Bronchus fibroblast of lung (primary cell): ENCODE measurements around the gene YAP1. TPM values are rescaled to one million over a fixed set of nuclear protein-coding genes. Genes with fewer than 3 reads are reported as not detected.

Experiments
- total RNA-seq: library from RNA; depleted of rRNA; stranded (reverse); fragments of >200 nt; gene quantifications from 2 replicates; pipeline ENCODE4 v1.2.3, GENCODE V29; 2015

Gene YAP1
- 98.7 and 112 TPM in 2 replicates for total RNA-seq

DNA sequence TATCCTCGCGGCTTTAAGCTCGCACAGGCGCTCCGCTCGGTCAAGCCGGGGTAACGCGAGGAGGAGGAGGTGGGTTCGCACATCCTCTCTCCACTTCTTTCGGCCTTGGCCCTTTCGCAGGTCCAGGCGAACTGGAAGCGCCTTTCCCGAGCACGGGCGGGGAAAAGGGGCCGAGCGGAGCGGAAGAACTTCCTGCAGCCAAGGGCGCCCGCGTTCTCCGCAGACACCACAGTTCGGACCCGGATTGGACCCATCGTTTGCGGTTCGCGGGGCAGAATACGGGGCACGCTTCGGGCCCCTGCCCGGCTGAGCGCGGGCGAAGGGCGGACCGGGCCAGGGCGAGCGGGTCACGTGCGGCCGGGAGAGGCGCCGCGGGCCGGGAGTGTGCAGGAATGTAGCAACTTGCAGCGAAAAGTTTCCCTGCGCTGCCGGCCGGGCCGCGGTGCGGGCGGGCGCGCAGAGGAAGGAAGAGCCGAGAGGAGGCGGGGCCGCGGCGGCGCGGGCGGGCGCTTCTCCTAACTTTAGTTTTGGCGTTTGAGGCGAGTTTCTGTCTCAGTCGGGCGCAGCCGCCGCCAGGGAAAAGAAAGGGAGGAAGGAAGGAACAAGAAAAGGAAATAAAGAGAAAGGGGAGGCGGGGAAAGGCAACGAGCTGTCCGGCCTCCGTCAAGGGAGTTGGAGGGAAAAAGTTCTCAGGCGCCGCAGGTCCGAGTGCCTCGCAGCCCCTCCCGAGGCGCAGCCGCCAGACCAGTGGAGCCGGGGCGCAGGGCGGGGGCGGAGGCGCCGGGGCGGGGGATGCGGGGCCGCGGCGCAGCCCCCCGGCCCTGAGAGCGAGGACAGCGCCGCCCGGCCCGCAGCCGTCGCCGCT lies at the start of gene YAP1:
TSS of gene YAP1 (plus strand) at position 552 of the 865 bp plus-strand sequence. CDS start 402 bp downstream, outside the sequence.

Other genes starting within 250 kb of the YAP1 start
- 0.89 and 1.3 TPM in 2 replicates for gene CEP126, start 195.4 kb upstream of the YAP1 start, total RNA-seq
- not detected in 2 replicates for gene ANGPTL5, start 193.9 kb upstream of the YAP1 start, total RNA-seq
- 1.5 and 3.3 TPM in 2 replicates for gene CFAP300, start 63.0 kb upstream of the YAP1 start, total RNA-seq
- 1.9 and 2.0 TPM in 2 replicates for gene BIRC3, start 207.0 kb downstream of the YAP1 start, total RNA-seq
- 41.8 and 43.5 TPM in 2 replicates for gene BIRC2, start 236.8 kb downstream of the YAP1 start, total RNA-seq